AG09319 (cell line): ENCODE data around the gene ABCG8.

Source experiments
- DNase-seq: peaks from one replicate; pipeline ENCODE4 v3.0.0-alpha.2; 2010; ENCODE audit warnings: low read depth; ENCODE audit errors: extremely low read depth
- CTCF ChIP-seq: IDR thresholded peaks from 2 replicates; pipeline ENCODE4 v1.5.1; 2011; ENCODE audit warnings: low read depth, mild to moderate bottlenecking, inconsistent platforms, low read length, moderate library complexity

ABCG8 gene

GRCh38 chr2:43838560-43839267, at the start of gene ABCG8, which contains the start of gene ABCG5:
Gene ABCG8 (plus strand): TSS chr2:43838971. CDS start chr2:43839054, 83 bp downstream.
Gene ABCG5 (minus strand): TSS chr2:43838839. CDS start chr2:43838679, 160 bp downstream.
- TF ChIP-seq CTCF, result no peak

DNA sequence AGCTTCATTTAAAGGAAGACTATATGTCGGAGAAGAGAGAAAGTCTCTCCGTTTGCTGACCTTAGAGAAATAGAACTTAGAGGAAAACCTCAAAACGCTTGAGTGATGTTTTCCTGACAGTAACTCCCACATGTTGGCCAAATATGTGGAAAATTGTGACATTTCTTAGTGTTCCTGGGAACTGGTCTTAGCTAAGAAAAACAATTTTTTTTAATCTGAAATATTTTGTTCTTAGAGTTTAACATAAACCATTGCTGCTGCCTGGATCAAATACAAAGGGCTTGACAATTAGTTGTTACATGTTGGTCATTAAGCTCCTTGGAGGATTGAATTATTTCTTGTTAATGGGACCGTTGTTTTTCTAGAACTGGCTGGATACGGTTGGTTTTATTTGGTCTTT, 48.6 kb upstream of the ABCG8 start:
- DNase-seq, result no peak
- no peak for TF ChIP-seq CTCF

More at GRCh38 chr2:43838560-43839267, at the start of gene ABCG8, which contains the start of gene ABCG5:
- no peak for DNase-seq

- no peak for TF ChIP-seq CTCF
- no peak for DNase-seq
These were observed 47.6 kb upstream of the ABCG8 start for GRCh38 chr2:43791035-43791765.

DNA sequence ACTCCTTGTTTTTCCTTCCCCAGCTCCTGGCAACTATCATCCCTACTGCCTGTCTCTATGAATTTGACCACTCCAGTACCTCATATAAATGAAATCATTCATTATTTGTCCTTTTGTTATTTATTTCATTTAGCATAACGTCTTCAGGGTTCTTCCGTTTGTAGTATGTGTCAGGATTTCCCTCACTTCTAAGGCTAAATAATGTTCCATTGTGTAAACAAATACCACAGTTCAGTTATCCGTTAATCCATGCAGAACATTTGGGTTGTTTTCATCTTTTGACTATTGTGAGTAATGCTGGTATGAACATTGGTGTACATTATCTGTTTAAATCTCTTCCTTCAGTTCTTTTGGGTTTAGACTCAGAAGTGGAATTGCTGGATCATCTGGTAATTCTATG, 46.1 kb upstream of the ABCG8 start:
- DNase-seq, result no peak
- no peak for TF ChIP-seq CTCF

DNA sequence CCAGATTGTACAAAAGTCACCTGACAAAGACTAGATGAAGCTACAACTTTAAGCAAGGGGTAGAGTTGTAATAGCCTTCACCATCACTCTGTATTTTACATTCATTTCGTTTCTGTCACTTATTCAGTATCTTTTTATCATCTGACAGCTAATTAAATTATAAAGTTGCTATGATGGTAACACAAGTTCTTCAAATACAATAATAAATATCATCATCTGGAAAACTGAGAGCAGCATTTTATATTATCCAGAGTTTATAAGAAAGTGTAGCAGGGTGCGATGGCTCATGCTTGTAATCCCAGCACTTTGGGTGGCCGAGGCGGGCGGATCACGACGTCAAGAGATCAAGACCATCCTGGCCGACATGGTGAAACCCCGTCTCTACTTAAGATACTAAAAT, 43.8 kb upstream of the ABCG8 start:
- DNase-seq, result no peak
- TF ChIP-seq CTCF, result no peak

DNA sequence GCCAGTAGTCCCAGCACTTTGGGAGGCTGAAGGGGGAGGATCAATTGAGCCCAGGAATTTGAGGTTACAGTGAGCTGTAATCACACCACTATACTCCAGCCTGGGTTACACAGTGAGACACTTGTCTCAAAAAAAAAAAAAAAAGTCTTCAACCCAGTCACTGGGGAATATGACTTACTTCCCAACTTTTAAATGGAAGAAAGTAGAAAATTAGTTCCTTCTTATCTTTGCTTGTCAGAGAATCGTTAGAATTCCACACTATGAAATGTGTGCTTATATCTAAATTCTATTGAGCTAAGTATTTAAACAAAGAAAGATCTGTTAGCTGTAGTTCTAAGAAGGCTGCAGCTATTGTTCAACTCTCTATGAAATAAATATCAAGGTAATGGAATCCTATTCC, 42.6 kb upstream of the ABCG8 start:
- no peak for TF ChIP-seq CTCF
- no peak for DNase-seq

GRCh38 chr2:43798300-43798699, 40.5 kb upstream of the ABCG8 start:
- no peak for DNase-seq
- no peak for TF ChIP-seq CTCF
